Measurements from ENCODE around the gene TLR5.

TLR5 gene

GRCh38 chr1:223186800-223187199 lies 43.8 kb upstream of the TLR5 start:
- TF ChIP-seq CTCF (IDR thresholded peaks at IDR 0.05; ENCODE audit: poor library complexity, severe bottlenecking) = no peak
- no peaks in the 10 kb centered on the region for H3K36me3 ChIP-seq (ENCODE audit: low read depth)
- H3K27me3 ChIP-seq (ENCODE audit: insufficient read depth, poor library complexity, severe bottlenecking) = no peaks in the 10 kb centered on the region
- H3K9me3 ChIP-seq (ENCODE audit: severe bottlenecking) = no peaks in the 10 kb centered on the region
- no peak overlapping the region for H3K4me3 ChIP-seq (ENCODE audit: severe bottlenecking)
- DNase-seq (ENCODE audit: low spot score) = no peak
- peaks cover 11% of the 10 kb centered on the region for H3K4me1 ChIP-seq (ENCODE audit: insufficient read depth, poor library complexity, severe bottlenecking)
- no peak for ATAC-seq (ENCODE audit: low read depth)
- no peak overlapping the region for H3K27ac ChIP-seq (ENCODE audit: poor library complexity, severe bottlenecking)

- Histone ChIP-seq H3K4me3 (ENCODE audit: severe bottlenecking) (no peak overlapping the region), H3K27me3 (ENCODE audit: insufficient read depth, poor library complexity, severe bottlenecking) (no peaks in the 10 kb centered on the region), H3K9me3 (ENCODE audit: severe bottlenecking) (no peaks in the 10 kb centered on the region), H3K36me3 (ENCODE audit: low read depth) (no peaks in the 10 kb centered on the region), H3K27ac (ENCODE audit: poor library complexity, severe bottlenecking) (no peak overlapping the region), H3K4me1 (ENCODE audit: insufficient read depth, poor library complexity, severe bottlenecking) (no peaks in the 10 kb centered on the region)
- no peak for DNase-seq (ENCODE audit: low spot score)
- TF ChIP-seq CTCF (IDR thresholded peaks at IDR 0.05; ENCODE audit: poor library complexity, severe bottlenecking) = no peak
- ATAC-seq (ENCODE audit: low read depth) = no peak
These were observed 40.3 kb upstream of the TLR5 start for GRCh38 chr1:223183268-223183862.

- Histone ChIP-seq H3K9me3 (ENCODE audit: severe bottlenecking) (no peaks in the 10 kb centered on the region), H3K4me1 (ENCODE audit: insufficient read depth, poor library complexity, severe bottlenecking) (no peaks in the 10 kb centered on the region), H3K36me3 (ENCODE audit: low read depth) (no peaks in the 10 kb centered on the region), H3K4me3 (ENCODE audit: severe bottlenecking) (no peak overlapping the region), H3K27me3 (ENCODE audit: insufficient read depth, poor library complexity, severe bottlenecking) (no peaks in the 10 kb centered on the region), H3K27ac (ENCODE audit: poor library complexity, severe bottlenecking) (no peak overlapping the region)
- no peak for TF ChIP-seq CTCF (IDR thresholded peaks at IDR 0.05; ENCODE audit: poor library complexity, severe bottlenecking)
- DNase-seq (ENCODE audit: low spot score) = no peak
- peak; percentile 55; the same call in 2 of the 3 replicates for ATAC-seq (ENCODE audit: low read depth)
These were observed 37.8 kb upstream of the TLR5 start for GRCh38 chr1:223180731-223181321.

GRCh38 chr1:223179786-223180185 lies 36.7 kb upstream of the TLR5 start:
- ATAC-seq (ENCODE audit: low read depth) (no peak), DNase-seq (ENCODE audit: low spot score) (no peak)
- H3K27ac ChIP-seq (ENCODE audit: poor library complexity, severe bottlenecking) = no peak overlapping the region
- H3K4me3 ChIP-seq (ENCODE audit: severe bottlenecking) = no peak overlapping the region
- H3K9me3 ChIP-seq (ENCODE audit: severe bottlenecking) = no peaks in the 10 kb centered on the region
- H3K4me1 ChIP-seq (ENCODE audit: insufficient read depth, poor library complexity, severe bottlenecking) = no peaks in the 10 kb centered on the region
- H3K36me3 ChIP-seq (ENCODE audit: low read depth) = no peaks in the 10 kb centered on the region
- no peaks in the 10 kb centered on the region for H3K27me3 ChIP-seq (ENCODE audit: insufficient read depth, poor library complexity, severe bottlenecking)
- no peak for TF ChIP-seq CTCF (IDR thresholded peaks at IDR 0.05; ENCODE audit: poor library complexity, severe bottlenecking)

GRCh38 chr1:223179280-223179679 lies 36.2 kb upstream of the TLR5 start:
- Histone ChIP-seq H3K4me3 (ENCODE audit: severe bottlenecking) (no peak overlapping the region), H3K36me3 (ENCODE audit: low read depth) (no peaks in the 10 kb centered on the region), H3K4me1 (ENCODE audit: insufficient read depth, poor library complexity, severe bottlenecking) (no peaks in the 10 kb centered on the region), H3K9me3 (ENCODE audit: severe bottlenecking) (no peaks in the 10 kb centered on the region), H3K27ac (ENCODE audit: poor library complexity, severe bottlenecking) (no peak overlapping the region), H3K27me3 (ENCODE audit: insufficient read depth, poor library complexity, severe bottlenecking) (no peaks in the 10 kb centered on the region)
- no peak for ATAC-seq (ENCODE audit: low read depth)
- TF ChIP-seq CTCF (IDR thresholded peaks at IDR 0.05; ENCODE audit: poor library complexity, severe bottlenecking) = no peak
- no peak for DNase-seq (ENCODE audit: low spot score)
